ENCODE results near the gene GCSAM. TPM values are rescaled to one million over a fixed set of nuclear protein-coding genes. Genes with fewer than 3 reads are reported as not detected.
A peak's percentile ranks its signal among the peaks of the same experiment; 100 is the strongest.

Gene GCSAM
- total and polyA plus RNA-seq, 2 donors (not counting 1 experiment from before 2014, with no cell fraction given) = 14.9 to 24.6 TPM

GRCh38 chr3:112116748-112117186 lies 16.3 kb downstream of the GCSAM start:
- intact Hi-C loops (cut with micrococcal nuclease) = no loop called here

GRCh38 chr3:112115806-112116383 lies 17.2 kb downstream of the GCSAM start:
- Mint-ChIP-seq H3K27ac (peak overlapping the region; percentile 59), H3K9me3 (ENCODE audit: insufficient read depth) (no peaks in the 10 kb centered on the region), H3K27me3 (no peaks in the 10 kb centered on the region), H3K4me3 (peak overlapping the region; percentile 38), H3K4me1 (peaks cover 78% of the 10 kb centered on the region)
- WGBS (ENCODE audit: insufficient coverage) = 50% methylated on average over 1 of the region's 6 CpGs
- ATAC-seq (ENCODE audit: low read depth) (no peak), DNase-seq (no peak)
- Histone ChIP-seq H3K4me1 (ENCODE audit: control insufficient read depth in 2 of 2, insufficient read depth in 2 of 2, low read length in 2 of 2) (peaks cover 82 to 87% of the 10 kb centered on the region in 2 donors), H3K36me3 (replicated peaks in 1 of 2; ENCODE audit: control extremely low read depth in 1 of 2, control insufficient read depth in 1 of 2, extremely low read depth in 1 of 2, insufficient read depth in 2 of 2, low read length in 1 of 2) (no peaks in the 10 kb centered on the region), H3K79me2 (ENCODE audit: control insufficient read depth, insufficient read depth, low read length) (no peaks in the 10 kb centered on the region), H3K27ac (ENCODE audit: low read length in 2 of 2) (no peak overlapping the region), H4K20me1 (ENCODE audit: control insufficient read depth, insufficient read depth, low read length, poor library complexity, severe bottlenecking) (no peaks in the 10 kb centered on the region), H3K9me3 (ENCODE audit: control extremely low read depth in 1 of 3, control insufficient read depth in 2 of 3, insufficient read depth in 1 of 3, low read length in 2 of 3) (no peaks in the 10 kb centered on the region), H2AFZ (ENCODE audit: insufficient read depth, low read depth, low read length, poor library complexity, severe bottlenecking) (no peak overlapping the region), H3K4me3 (ENCODE audit: control extremely low read depth in 1 of 5, extremely low read depth in 1 of 5, insufficient read depth in 1 of 5, low read depth in 2 of 5, low read length in 4 of 5) (no peak overlapping the region), H3K9ac (ENCODE audit: low read length) (no peak overlapping the region), H3K4me2 (replicated peaks; ENCODE audit: low read depth, low read length, poor library complexity, severe bottlenecking) (peak overlapping the region; percentile 56), H3K27me3 (replicated peaks in 1 of 4; ENCODE audit: control extremely low read depth in 1 of 4, control insufficient read depth in 3 of 4, insufficient read depth in 4 of 4, low read length in 3 of 4) (no peaks in the 10 kb centered on the region)
- intact Hi-C loops (cut with micrococcal nuclease) = no loop called here
- no peak for TF ChIP-seq EZH2 (IDR thresholded peaks at IDR 0.05; ENCODE audit: borderline replicate concordance, insufficient read depth, low read depth, low read length, poor library complexity, severe bottlenecking)
- TF ChIP-seq, protein P1, sequence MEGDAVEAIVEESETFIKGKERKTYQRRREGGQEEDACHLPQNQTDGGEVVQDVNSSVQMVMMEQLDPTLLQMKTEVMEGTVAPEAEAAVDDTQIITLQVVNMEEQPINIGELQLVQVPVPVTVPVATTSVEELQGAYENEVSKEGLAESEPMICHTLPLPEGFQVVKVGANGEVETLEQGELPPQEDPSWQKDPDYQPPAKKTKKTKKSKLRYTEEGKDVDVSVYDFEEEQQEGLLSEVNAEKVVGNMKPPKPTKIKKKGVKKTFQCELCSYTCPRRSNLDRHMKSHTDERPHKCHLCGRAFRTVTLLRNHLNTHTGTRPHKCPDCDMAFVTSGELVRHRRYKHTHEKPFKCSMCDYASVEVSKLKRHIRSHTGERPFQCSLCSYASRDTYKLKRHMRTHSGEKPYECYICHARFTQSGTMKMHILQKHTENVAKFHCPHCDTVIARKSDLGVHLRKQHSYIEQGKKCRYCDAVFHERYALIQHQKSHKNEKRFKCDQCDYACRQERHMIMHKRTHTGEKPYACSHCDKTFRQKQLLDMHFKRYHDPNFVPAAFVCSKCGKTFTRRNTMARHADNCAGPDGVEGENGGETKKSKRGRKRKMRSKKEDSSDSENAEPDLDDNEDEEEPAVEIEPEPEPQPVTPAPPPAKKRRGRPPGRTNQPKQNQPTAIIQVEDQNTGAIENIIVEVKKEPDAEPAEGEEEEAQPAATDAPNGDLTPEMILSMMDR (IDR thresholded peaks at IDR 0.05) = no peak
- ChIA-PET POLR2A (no interaction called here), CTCF (interaction anchor here (1.0 to 3.9 kb wide), 6 partner anchors 12 to 392 kb away, joined by 3 to 36 read pairs (median 10); partner anchors contain the start of genes GCSAM and SLC9C1)

More at GRCh38 chr3:112116748-112117186, 16.3 kb downstream of the GCSAM start:
- Histone ChIP-seq H3K4me2 (replicated peaks; ENCODE audit: low read depth, low read length, poor library complexity, severe bottlenecking) (peak overlapping the region; percentile 56), H3K36me3 (replicated peaks in 1 of 2; ENCODE audit: control extremely low read depth in 1 of 2, control insufficient read depth in 1 of 2, extremely low read depth in 1 of 2, insufficient read depth in 2 of 2, low read length in 1 of 2) (no peaks in the 10 kb centered on the region), H3K27me3 (replicated peaks in 1 of 4; ENCODE audit: control extremely low read depth in 1 of 4, control insufficient read depth in 3 of 4, insufficient read depth in 4 of 4, low read length in 3 of 4) (no peaks in the 10 kb centered on the region), H4K20me1 (ENCODE audit: control insufficient read depth, insufficient read depth, low read length, poor library complexity, severe bottlenecking) (no peaks in the 10 kb centered on the region), H3K9ac (ENCODE audit: low read length) (no peak overlapping the region), H3K9me3 (ENCODE audit: control extremely low read depth in 1 of 3, control insufficient read depth in 2 of 3, insufficient read depth in 1 of 3, low read length in 2 of 3) (no peaks in the 10 kb centered on the region), H2AFZ (ENCODE audit: insufficient read depth, low read depth, low read length, poor library complexity, severe bottlenecking) (no peak overlapping the region), H3K79me2 (ENCODE audit: control insufficient read depth, insufficient read depth, low read length) (no peaks in the 10 kb centered on the region), H3K27ac (ENCODE audit: low read length in 2 of 2) (peak overlapping the region in 1 of 2 donors; percentile 46), H3K4me3 (ENCODE audit: control extremely low read depth in 1 of 5, extremely low read depth in 1 of 5, insufficient read depth in 1 of 5, low read depth in 2 of 5, low read length in 4 of 5) (peak overlapping the region in 1 of 5 experiments; percentile 6), H3K4me1 (ENCODE audit: control insufficient read depth in 2 of 2, insufficient read depth in 2 of 2, low read length in 2 of 2) (peaks cover 88 to 94% of the 10 kb centered on the region in 2 donors)
- DNase-seq = no peak
- Mint-ChIP-seq H3K4me1 (peaks cover 83% of the 10 kb centered on the region), H3K27ac (peak overlapping the region; percentile 51), H3K4me3 (peak overlapping the region; percentile 69), H3K9me3 (ENCODE audit: insufficient read depth) (no peaks in the 10 kb centered on the region), H3K27me3 (no peaks in the 10 kb centered on the region)
- ATAC-seq (ENCODE audit: low read depth) = no peak
- TF ChIP-seq EZH2 (IDR thresholded peaks at IDR 0.05; ENCODE audit: borderline replicate concordance, insufficient read depth, low read depth, low read length, poor library complexity, severe bottlenecking) = no peak
- TF ChIP-seq, protein P1 (IDR thresholded peaks at IDR 0.05) = no peak
- WGBS (ENCODE audit: insufficient coverage) = 85% methylated on average over 9 of the region's 13 CpGs
- CTCF ChIA-PET = interaction anchor here (1.4 to 3.9 kb wide), 3 partner anchors 11 to 176 kb away, joined by 4 to 36 read pairs (median 8); partner anchors contain the start of gene SLC9C1
- POLR2A ChIA-PET = no interaction called here

All from B cell (primary cell).